Skeletal muscle satellite cell (primary cell): ENCODE data around the gene PHIP.

Experiments used
- H3K27me3 ChIP-seq: 2 replicates; pipeline ENCODE4 v1.7.0; 2013; ENCODE audit warnings: low read length; ENCODE audit not compliant: control insufficient read depth, insufficient read depth
- H3K36me3 ChIP-seq: 2 replicates; pipeline ENCODE4 v1.7.0; 2013; ENCODE audit warnings: mild to moderate bottlenecking, control low read depth, low read length; ENCODE audit not compliant: insufficient read depth
- H3K4me1 ChIP-seq: 2 replicates; pipeline ENCODE4 v1.7.0; 2013; ENCODE audit warnings: low read length; ENCODE audit not compliant: control insufficient read depth, insufficient read depth
- H3K4me2 ChIP-seq: 2 replicates; pipeline ENCODE4 v1.7.0; 2013; ENCODE audit warnings: mild to moderate bottlenecking, low read length
- H3K4me3 ChIP-seq: 2 replicates; pipeline ENCODE4 v1.7.0; 2013; ENCODE audit warnings: low read length
- H3K9ac ChIP-seq: 2 replicates; pipeline ENCODE4 v1.7.0; 2013; ENCODE audit warnings: mild to moderate bottlenecking, low read depth, low read length, moderate library complexity
- H3K9me3 ChIP-seq: replicated peaks from 2 replicates; pipeline ENCODE4 v1.7.0; 2013; ENCODE audit warnings: mild to moderate bottlenecking, control low read depth, low read length

The PHIP gene

GRCh38 chr6:79066828-79067227 is 11.2 kb downstream of the PHIP start:
- Histone ChIP-seq H3K4me3 (no peak overlapping the region), H3K4me1 (peaks cover 11% of the 10 kb centered on the region), H3K36me3 (peaks cover 3% of the 10 kb centered on the region), H3K9me3 (no peaks in the 10 kb centered on the region), H3K27me3 (no peaks in the 10 kb centered on the region), H3K4me2 (no peak overlapping the region), H3K9ac (no peak overlapping the region)

GRCh38 chr6:79066330-79066729 is 11.7 kb downstream of the PHIP start:
- no peak overlapping the region for H3K9ac ChIP-seq
- no peak overlapping the region for H3K4me3 ChIP-seq
- H3K4me1 ChIP-seq = peaks cover 11% of the 10 kb centered on the region
- no peaks in the 10 kb centered on the region for H3K9me3 ChIP-seq
- H3K4me2 ChIP-seq = no peak overlapping the region
- no peaks in the 10 kb centered on the region for H3K27me3 ChIP-seq
- H3K36me3 ChIP-seq = peaks cover 3% of the 10 kb centered on the region

DNA sequence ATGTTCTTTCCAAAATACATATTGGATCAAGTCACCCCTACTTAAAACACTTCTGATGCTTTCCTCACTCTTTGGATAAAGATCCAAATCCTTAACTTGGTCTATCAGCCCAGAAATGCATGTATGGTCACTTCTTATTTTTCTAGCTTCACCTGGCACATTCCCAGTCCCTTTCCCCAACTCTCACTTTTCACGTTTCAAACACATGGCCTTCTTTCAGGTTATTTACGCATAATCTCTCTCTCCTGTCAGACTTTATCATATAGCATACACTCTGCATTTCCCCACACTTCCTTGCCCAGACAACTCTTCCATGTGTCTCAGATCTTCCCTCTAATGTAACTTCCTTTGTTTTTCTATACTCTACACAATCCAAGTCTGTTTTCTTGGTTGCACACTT is 12.8 kb downstream of the PHIP start:
- H3K4me1 ChIP-seq = peaks cover 9% of the 10 kb centered on the region
- peaks cover 2% of the 10 kb centered on the region for H3K36me3 ChIP-seq
- no peaks in the 10 kb centered on the region for H3K27me3 ChIP-seq
- no peak overlapping the region for H3K4me3 ChIP-seq
- H3K4me2 ChIP-seq = no peak overlapping the region
- no peaks in the 10 kb centered on the region for H3K9me3 ChIP-seq
- H3K9ac ChIP-seq = no peak overlapping the region

DNA sequence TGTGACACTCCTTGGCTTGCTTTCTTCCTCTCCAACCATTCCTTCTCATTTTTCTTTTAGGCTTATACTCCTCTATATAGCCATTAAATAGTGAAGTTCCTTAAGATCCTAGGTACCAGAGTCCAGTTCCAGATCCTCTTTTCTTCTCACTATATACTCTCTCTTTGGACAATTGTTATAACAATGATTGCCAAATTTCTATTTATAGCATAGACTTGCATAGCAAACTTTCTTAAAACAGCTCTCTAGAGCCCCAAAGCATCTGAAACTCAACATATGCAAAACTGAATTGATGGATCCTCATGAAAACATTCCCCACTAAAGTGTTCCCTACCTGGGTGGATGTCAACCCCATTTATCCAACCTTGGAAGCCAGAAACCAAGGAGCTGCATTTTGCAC is 13.4 kb downstream of the PHIP start:
- Histone ChIP-seq H3K9ac (no peak overlapping the region), H3K27me3 (no peaks in the 10 kb centered on the region), H3K4me1 (peaks cover 4% of the 10 kb centered on the region), H3K4me2 (no peak overlapping the region), H3K4me3 (no peak overlapping the region), H3K9me3 (no peaks in the 10 kb centered on the region), H3K36me3 (peaks cover 8% of the 10 kb centered on the region)

DNA sequence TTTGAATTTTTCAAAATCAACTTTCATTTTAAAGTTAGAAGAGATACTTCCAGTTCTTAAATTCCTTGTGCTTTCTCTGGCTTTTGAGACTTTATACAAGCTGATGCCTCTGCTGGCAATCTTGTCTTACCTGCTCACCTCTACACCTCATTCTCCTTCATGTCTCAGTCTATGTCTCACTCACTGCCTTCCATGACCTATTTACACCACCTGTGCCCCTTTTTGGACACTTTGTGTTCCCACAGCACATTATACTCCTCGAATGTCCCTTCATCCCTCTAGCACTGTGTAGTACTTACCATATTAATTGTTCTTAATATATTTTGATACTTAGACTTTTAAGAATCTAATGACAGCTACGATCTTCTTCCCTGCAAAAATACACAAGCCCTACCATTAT is 15.3 kb downstream of the PHIP start:
- no peak overlapping the region for H3K4me2 ChIP-seq
- no peaks in the 10 kb centered on the region for H3K27me3 ChIP-seq
- H3K9ac ChIP-seq = no peak overlapping the region
- peaks cover 2% of the 10 kb centered on the region for H3K4me1 ChIP-seq
- no peaks in the 10 kb centered on the region for H3K9me3 ChIP-seq
- H3K4me3 ChIP-seq = no peak overlapping the region
- H3K36me3 ChIP-seq = peaks cover 15% of the 10 kb centered on the region

DNA sequence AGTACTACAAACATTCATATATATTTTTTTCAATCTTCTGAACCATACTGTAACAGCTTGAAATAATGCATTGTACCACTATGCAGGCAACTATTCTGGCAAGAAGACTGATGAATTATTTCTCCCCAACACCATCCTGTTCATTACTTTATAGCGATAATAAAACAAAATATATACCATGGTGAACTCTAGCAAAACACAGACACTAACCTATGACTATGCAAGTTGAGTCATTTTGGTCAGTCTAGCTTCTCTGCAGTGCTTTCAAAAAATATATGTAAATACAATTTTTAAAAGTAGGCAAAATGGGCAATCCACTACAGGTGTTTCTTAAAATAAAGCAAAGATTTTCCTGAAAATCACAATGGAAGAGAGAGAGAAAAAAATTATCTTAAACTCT is 20.3 kb downstream of the PHIP start:
- no peaks in the 10 kb centered on the region for H3K9me3 ChIP-seq
- no peak overlapping the region for H3K4me3 ChIP-seq
- H3K36me3 ChIP-seq = peaks cover 45% of the 10 kb centered on the region
- no peaks in the 10 kb centered on the region for H3K4me1 ChIP-seq
- H3K9ac ChIP-seq = no peak overlapping the region
- no peaks in the 10 kb centered on the region for H3K27me3 ChIP-seq
- no peak overlapping the region for H3K4me2 ChIP-seq

DNA sequence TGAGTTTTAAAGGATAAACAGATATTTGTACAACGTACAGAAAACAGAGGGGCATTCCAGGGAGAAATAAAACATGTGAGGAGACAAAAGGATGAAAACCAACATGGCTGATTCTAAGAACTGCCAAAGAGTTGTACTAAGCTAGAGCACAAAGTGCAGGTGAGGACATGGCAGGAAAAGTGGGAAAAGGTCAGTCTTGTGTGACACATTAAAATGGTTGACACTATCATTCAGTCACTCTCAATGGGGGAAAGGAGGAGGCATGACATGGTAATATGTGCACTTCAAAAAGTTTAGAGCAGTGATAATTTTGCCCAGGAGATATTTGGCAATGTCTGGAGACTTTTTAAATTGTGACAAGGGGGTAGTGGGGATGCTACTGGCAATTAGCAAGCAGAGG is 21.8 kb downstream of the PHIP start:
- Histone ChIP-seq H3K9me3 (no peaks in the 10 kb centered on the region), H3K36me3 (peaks cover 57% of the 10 kb centered on the region), H3K4me2 (no peak overlapping the region), H3K4me3 (no peak overlapping the region), H3K4me1 (no peaks in the 10 kb centered on the region), H3K27me3 (no peaks in the 10 kb centered on the region), H3K9ac (no peak overlapping the region)

DNA sequence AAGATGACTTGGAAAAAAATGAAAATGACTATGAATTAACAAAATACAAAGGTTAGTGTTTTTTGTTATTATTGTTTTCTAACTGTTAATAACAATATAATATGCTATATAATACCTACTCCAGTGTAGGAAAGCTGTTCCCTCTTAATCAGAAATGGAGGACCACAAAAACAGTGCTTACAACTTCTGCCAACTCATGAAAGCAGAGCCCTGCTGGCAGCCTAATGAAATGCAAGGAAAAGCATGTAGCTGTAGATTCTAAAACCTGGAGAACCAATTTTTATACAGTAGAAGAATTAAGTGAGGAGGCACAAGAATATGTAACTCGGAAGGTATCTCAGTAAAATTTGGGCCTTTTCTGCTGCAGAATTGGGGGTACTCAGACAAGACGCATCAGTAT is 29.4 kb downstream of the PHIP start:
- Histone ChIP-seq H3K36me3 (peaks cover 31% of the 10 kb centered on the region), H3K9me3 (no peaks in the 10 kb centered on the region), H3K4me1 (no peaks in the 10 kb centered on the region), H3K27me3 (no peaks in the 10 kb centered on the region), H3K9ac (no peak overlapping the region), H3K4me2 (no peak overlapping the region), H3K4me3 (no peak overlapping the region)

GRCh38 chr6:79047072-79047471 is 31.0 kb downstream of the PHIP start:
- Histone ChIP-seq H3K4me2 (no peak overlapping the region), H3K9ac (no peak overlapping the region), H3K9me3 (no peaks in the 10 kb centered on the region), H3K27me3 (no peaks in the 10 kb centered on the region), H3K4me1 (no peaks in the 10 kb centered on the region), H3K4me3 (no peak overlapping the region), H3K36me3 (peaks cover 16% of the 10 kb centered on the region)

DNA sequence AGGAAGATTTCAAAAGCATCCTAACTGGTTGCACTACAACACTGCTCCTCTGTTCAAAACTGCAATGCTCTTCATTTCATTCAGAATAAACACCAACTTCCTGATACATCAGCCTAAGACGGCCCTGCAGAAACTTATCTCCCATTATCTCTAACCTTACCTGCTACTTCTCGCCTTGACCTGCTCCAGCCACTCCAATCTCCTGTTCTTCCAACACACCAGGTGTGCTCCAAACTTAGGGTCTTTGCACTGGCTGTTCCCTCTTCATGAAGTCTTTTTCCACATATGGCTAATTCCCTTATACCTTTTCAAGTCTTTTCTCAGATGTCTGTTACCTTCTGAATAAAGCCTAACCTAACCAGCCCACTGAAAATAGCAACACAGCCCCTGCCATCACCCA is 32.1 kb downstream of the PHIP start:
- Histone ChIP-seq H3K9ac (no peak overlapping the region), H3K27me3 (no peaks in the 10 kb centered on the region), H3K9me3 (no peaks in the 10 kb centered on the region), H3K4me1 (no peaks in the 10 kb centered on the region), H3K4me3 (no peak overlapping the region), H3K36me3 (peaks cover 11% of the 10 kb centered on the region), H3K4me2 (no peak overlapping the region)

DNA sequence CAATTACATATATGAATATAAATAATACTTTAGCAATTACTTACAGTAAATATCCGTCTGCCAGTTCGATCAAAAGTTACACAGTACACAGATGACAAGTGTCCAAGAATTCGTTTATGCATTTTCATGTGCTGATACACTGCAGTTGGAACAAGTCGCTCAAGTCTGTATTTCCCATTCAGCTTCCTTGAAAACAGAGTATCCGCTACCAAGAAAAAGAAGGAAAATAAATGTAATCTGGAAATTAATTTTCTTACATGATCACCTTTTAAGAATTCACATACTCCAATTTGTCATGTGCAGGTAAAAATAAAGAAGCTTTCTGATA is 35.3 kb downstream of the PHIP start:
- no peak overlapping the region for H3K4me3 ChIP-seq
- peaks cover 15% of the 10 kb centered on the region for H3K36me3 ChIP-seq
- H3K4me1 ChIP-seq = no peaks in the 10 kb centered on the region
- no peaks in the 10 kb centered on the region for H3K27me3 ChIP-seq
- no peak overlapping the region for H3K4me2 ChIP-seq
- no peak overlapping the region for H3K9ac ChIP-seq
- no peaks in the 10 kb centered on the region for H3K9me3 ChIP-seq

GRCh38 chr6:79042088-79042798 is 35.8 kb downstream of the PHIP start:
- H3K27me3 ChIP-seq = no peaks in the 10 kb centered on the region
- H3K4me2 ChIP-seq = no peak overlapping the region
- H3K9me3 ChIP-seq = no peaks in the 10 kb centered on the region
- no peak overlapping the region for H3K9ac ChIP-seq
- no peaks in the 10 kb centered on the region for H3K4me1 ChIP-seq
- H3K4me3 ChIP-seq = no peak overlapping the region
- peaks cover 17% of the 10 kb centered on the region for H3K36me3 ChIP-seq
